NCI-H524 treated with DMSO at 0.1 percent for 48 hours (cell line): ENCODE results near the gene PARP8.
A peak's percentile ranks its signal among the peaks of the same experiment; 100 is the strongest.
"Not testable (repeated sequence)": the region's sequence is repeated elsewhere in the genome, so short reads cannot be mapped to it uniquely, and the experiment has no call there.

Experiments
- DNase-seq: peaks from one replicate; lab custom pipeline; 2025; lab: John Stamatoyannopoulos, UW

PARP8 gene

GRCh38 chr5:50679554-50679953, 13.1 kb downstream of the PARP8 start:
- DNase-seq, result not testable (repeated sequence)

GRCh38 chr5:50684721-50685120, 18.3 kb downstream of the PARP8 start:
- peak; percentile 72 for DNase-seq

GRCh38 chr5:50687548-50687947, 21.1 kb downstream of the PARP8 start:
- DNase-seq, result no peak

GRCh38 chr5:50691399-50692016, 25.1 kb downstream of the PARP8 start:
- DNase-seq, result no peak

- no peak for DNase-seq
Observed at GRCh38 chr5:50694027-50694590, 27.7 kb downstream of the PARP8 start.

- not testable (repeated sequence) for DNase-seq
Observed at GRCh38 chr5:50694626-50695025, 28.2 kb downstream of the PARP8 start.

- DNase-seq, result no peak
Observed at GRCh38 chr5:50697739-50698138, 31.3 kb downstream of the PARP8 start.

GRCh38 chr5:50699737-50700136, 33.3 kb downstream of the PARP8 start:
- no peak for DNase-seq

- DNase-seq, result peak; percentile 81
Observed at GRCh38 chr5:50700706-50701105, 34.3 kb downstream of the PARP8 start.

GRCh38 chr5:50702615-50703366, 36.4 kb downstream of the PARP8 start:
- no peak for DNase-seq

- DNase-seq, result no peak
Observed at GRCh38 chr5:50703367-50703666, 36.9 kb downstream of the PARP8 start.

- no peak for DNase-seq
Observed at GRCh38 chr5:50704730-50705129, 38.3 kb downstream of the PARP8 start.

- DNase-seq, result no peak
Observed at GRCh38 chr5:50709471-50709870, 43.0 kb downstream of the PARP8 start.

GRCh38 chr5:50710838-50711237, 44.4 kb downstream of the PARP8 start:
- DNase-seq, result no peak

- DNase-seq, result no peak
Observed at GRCh38 chr5:50711280-50711679, 44.8 kb downstream of the PARP8 start.

- DNase-seq, result no peak
Observed at GRCh38 chr5:50712479-50712878, 46.0 kb downstream of the PARP8 start.

GRCh38 chr5:50715001-50715400, 48.6 kb downstream of the PARP8 start:
- DNase-seq, result no peak

GRCh38 chr5:50716134-50716533, 49.7 kb downstream of the PARP8 start:
- no peak for DNase-seq

GRCh38 chr5:50717651-50718050, 51.2 kb downstream of the PARP8 start:
- no peak for DNase-seq

- no peak for DNase-seq
Observed at GRCh38 chr5:50720061-50720710, 53.7 kb downstream of the PARP8 start.

- no peak for DNase-seq
Observed at GRCh38 chr5:50722223-50722622, 55.8 kb downstream of the PARP8 start.

- DNase-seq, result no peak
Observed at GRCh38 chr5:50724262-50724661, 57.8 kb downstream of the PARP8 start.
